A204.1 (cell line): Measurements from ENCODE around the gene SLC2A8.

Experiments used
- FAIRE-seq: peaks from 2 replicates; lab custom pipeline; 2012; peaks lifted over from hg19 to GRCh38; lab: Jason Lieb, UNC

SLC2A8 gene

GRCh38 chr9:127403507-127404192, 6.7 kb downstream of the SLC2A8 start:
- no peak for FAIRE-seq

- FAIRE-seq, result no peak
These were observed 7.7 kb downstream of the SLC2A8 start for GRCh38 chr9:127404631-127405030.

- FAIRE-seq, result no peak
These were observed 8.6 kb downstream of the SLC2A8 start for GRCh38 chr9:127405344-127406125.

- FAIRE-seq, result no peak
These were observed 10.0 kb downstream of the SLC2A8 start for GRCh38 chr9:127406799-127407491.

- no peak for FAIRE-seq
These were observed 10.5 kb downstream of the SLC2A8 start for GRCh38 chr9:127407492-127407843.

DNA sequence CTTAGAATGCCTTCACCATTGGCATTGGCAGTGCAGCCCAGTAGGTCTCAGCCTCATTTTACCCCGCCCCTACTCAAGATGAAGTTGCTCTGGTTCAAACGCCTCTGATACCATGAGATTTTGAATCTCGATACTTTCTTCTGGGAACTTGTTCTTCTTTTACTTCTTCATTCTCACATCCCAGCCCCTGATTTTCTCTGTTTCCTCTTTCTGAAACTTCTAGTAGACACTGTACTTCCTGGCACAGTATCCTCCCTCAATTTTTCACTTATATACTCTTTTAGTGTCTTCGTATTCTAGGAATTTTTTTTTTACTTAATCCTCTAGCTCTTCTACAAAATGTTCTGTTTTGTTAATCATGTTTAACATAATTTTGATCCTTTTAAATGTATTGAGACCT, 14.2 kb downstream of the SLC2A8 start:
- FAIRE-seq, result no peak

GRCh38 chr9:127415141-127415540, 18.2 kb downstream of the SLC2A8 start:
- no peak for FAIRE-seq

GRCh38 chr9:127415657-127416056, 18.7 kb downstream of the SLC2A8 start:
- FAIRE-seq, result no peak

- FAIRE-seq, result no peak
These were observed 20.4 kb downstream of the SLC2A8 start for GRCh38 chr9:127417131-127418036.

GRCh38 chr9:127418037-127418471, 21.1 kb downstream of the SLC2A8 start:
- no peak for FAIRE-seq

GRCh38 chr9:127419348-127419747, 22.4 kb downstream of the SLC2A8 start:
- FAIRE-seq, result no peak

GRCh38 chr9:127421057-127421456, 24.1 kb downstream of the SLC2A8 start:
- no peak for FAIRE-seq

DNA sequence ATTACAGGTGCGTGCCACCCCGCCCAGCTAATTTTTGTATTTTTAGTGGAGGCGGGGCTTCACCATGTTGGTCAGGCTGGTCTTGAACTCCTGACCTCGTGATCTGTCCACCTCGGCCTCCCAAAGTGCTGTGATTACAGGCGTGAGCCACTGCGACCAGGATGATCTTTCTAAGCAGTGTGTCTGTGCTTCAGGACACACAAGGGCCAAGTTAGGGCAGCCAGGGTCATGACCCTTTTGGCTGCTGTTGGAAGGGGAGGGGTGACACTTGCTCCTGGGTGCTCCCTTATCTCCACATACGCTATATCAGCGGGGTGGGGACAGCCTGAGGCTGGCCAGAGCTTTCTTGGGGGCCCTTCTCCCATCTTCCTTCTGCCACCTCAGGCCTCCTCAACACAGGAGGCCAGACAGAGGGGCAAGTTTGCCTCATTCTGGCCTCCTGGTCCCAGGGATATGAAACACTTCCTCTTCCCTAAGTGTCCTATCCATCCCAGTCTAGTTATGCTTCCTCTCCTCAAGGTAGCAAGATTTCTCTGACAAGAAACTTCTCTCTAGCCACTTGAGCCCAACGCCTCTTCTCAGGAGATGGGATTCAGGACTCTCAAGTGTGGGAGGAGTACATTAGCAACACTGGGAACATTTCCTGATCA, 25.3 kb downstream of the SLC2A8 start:
- FAIRE-seq, result no peak

GRCh38 chr9:127422787-127423186, 25.8 kb downstream of the SLC2A8 start:
- no peak for FAIRE-seq

DNA sequence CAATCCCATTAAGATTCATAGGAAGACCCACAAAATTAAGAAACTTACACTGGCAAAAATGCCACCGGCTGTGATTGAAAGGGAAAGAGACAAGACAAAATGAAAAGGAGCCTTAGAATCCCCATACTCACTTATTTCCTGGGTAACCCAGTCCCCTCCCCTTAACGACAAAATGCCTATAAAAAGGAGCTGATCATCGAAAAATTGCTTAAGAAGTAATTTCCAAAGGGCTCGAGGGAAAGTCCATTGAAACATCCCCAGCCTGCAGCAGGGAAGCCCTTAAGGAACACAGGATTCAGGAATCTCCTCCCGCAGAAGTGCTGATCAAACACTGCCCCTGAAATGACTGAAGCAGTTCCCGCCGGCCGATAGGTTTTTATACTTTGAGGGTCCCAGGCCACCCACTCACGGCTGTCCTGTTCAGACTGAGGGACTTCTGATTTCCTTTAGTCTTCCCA, 26.5 kb downstream of the SLC2A8 start:
- no peak for FAIRE-seq

DNA sequence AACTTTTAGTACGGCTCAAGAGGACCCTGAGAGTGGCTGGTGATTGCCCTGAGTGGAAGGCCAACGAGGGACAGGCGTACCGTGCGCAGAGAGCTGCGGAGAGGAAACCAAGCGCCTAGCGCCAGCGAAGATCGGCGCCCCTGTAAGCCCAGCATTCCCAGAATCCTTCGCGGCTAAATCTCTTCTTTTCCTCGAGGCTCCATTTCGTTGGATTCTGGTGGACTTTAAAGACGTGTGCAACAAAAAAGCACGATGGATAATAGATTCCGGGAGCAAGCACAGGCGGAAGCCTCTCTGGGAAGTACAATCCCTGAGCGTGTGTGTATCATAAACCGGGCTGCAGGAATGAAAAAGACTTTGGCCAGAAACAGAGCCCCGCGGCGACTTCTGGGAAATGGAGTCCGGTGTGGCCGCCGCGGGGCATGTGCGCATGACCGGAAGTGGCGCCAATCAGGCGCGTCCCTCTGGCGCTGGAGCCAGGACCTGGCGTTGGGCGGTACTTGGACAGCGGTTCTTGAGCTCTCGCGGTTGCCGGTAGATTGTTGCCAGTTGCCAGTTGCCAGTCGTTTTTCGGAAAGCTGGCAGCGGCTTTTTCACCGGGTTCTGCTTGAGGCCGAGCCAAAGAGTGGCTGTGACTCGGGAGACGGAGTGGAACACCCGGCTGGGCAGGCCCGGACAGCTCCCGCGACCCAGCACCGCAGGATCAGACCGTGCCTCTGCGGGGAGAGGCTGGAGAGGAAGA, 27.1 kb downstream of the SLC2A8 start, which contains the start of gene ZNF79:
ZNF79 (plus strand) TSS at position 449 of the 742 bp plus-strand sequence. CDS start 406 bp downstream, outside the sequence.
- FAIRE-seq, result no peak

- FAIRE-seq, result no peak
These were observed 27.7 kb downstream of the SLC2A8 start for GRCh38 chr9:127424676-127424999.

- no peak for FAIRE-seq
These were observed 29.8 kb downstream of the SLC2A8 start for GRCh38 chr9:127426756-127427155.

DNA sequence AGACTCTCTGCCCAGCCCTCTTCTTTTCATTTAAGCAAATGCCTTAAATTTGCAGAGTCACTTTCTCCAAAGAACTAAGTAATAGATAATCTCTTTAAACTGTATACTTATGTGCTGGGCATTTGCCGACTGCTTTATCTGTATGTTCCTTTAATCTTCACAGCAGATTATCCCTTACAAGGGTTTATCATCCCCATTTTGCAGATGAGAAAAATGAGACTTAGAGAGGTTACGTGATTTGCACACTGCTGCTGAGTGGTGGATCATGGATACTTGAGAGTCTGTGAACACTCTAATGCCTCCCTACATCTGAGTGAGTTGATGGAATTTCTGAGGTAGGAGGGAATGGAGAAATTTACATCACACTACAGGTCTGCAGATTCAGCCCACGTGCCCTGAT, 31.4 kb downstream of the SLC2A8 start:
- FAIRE-seq, result no peak

- no peak for FAIRE-seq
These were observed 33.4 kb downstream of the SLC2A8 start for GRCh38 chr9:127430415-127430814.
